Muscle layer of colon (tissue), 2 donors: ENCODE measurements around the gene ANKS1B.

Source experiments
- H3K27ac ChIP-seq: one replicate; pipeline ENCODE4 v1.7.0; 2013; ENCODE audit warnings: low read depth, mild to moderate bottlenecking, low read length, moderate library complexity
- H3K27me3 ChIP-seq, 2 donors: one replicate each; pipeline ENCODE4 v1.7.0; 2013; ENCODE audit warnings: low read length in 2 of 2, mild to moderate bottlenecking in 2 of 2; ENCODE audit not compliant: insufficient read depth in 2 of 2, control insufficient read depth in 1 of 2
- H3K36me3 ChIP-seq: one replicate; pipeline ENCODE4 v1.7.0; 2013; ENCODE audit warnings: mild to moderate bottlenecking, low read length; ENCODE audit not compliant: insufficient read depth
- H3K4me1 ChIP-seq: one replicate; pipeline ENCODE4 v1.7.0; 2013; ENCODE audit warnings: mild to moderate bottlenecking, low read length; ENCODE audit not compliant: insufficient read depth
- H3K4me3 ChIP-seq, 2 donors: one replicate each; pipeline ENCODE4 v1.7.0; 2013; ENCODE audit warnings: low read length in 2 of 2, low read depth in 1 of 2, mild to moderate bottlenecking in 1 of 2, moderate library complexity in 1 of 2
- H3K9ac ChIP-seq: one replicate; pipeline ENCODE4 v1.7.0; 2013; ENCODE audit warnings: low read length
- H3K9me3 ChIP-seq: one replicate; pipeline ENCODE4 v1.7.0; 2013; ENCODE audit warnings: mild to moderate bottlenecking, low read length
- donor health status: abdominal sarcoma.
- donor health status: Adenocarcinoma of cecum.

Gene ANKS1B

DNA sequence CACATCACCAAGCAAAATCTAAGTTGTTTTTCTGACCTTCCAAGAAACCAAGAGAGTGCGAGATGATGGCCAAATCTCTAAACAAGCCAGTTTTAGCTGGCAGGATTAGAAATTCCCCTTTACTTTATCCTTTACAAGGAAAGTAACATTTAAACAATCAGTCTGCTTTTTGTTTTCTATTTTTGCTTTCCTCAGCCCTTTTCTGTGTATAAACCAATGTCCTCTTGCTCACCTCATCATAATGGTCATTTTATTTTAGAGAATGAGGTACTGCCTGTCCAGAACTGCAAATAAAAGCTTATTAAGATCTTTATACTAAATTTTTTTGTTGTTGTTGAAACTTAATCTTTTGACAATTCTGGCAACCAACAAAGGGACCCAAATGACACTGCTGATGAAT lies 779.6 kb downstream of the ANKS1B start:
- Histone ChIP-seq H3K9me3 (no peaks in the 10 kb centered on the region), H3K4me3 (no peak overlapping the region), H3K27me3 (no peaks in the 10 kb centered on the region), H3K27ac (no peak overlapping the region), H3K4me1 (no peaks in the 10 kb centered on the region), H3K9ac (no peak overlapping the region), H3K36me3 (no peaks in the 10 kb centered on the region)

DNA sequence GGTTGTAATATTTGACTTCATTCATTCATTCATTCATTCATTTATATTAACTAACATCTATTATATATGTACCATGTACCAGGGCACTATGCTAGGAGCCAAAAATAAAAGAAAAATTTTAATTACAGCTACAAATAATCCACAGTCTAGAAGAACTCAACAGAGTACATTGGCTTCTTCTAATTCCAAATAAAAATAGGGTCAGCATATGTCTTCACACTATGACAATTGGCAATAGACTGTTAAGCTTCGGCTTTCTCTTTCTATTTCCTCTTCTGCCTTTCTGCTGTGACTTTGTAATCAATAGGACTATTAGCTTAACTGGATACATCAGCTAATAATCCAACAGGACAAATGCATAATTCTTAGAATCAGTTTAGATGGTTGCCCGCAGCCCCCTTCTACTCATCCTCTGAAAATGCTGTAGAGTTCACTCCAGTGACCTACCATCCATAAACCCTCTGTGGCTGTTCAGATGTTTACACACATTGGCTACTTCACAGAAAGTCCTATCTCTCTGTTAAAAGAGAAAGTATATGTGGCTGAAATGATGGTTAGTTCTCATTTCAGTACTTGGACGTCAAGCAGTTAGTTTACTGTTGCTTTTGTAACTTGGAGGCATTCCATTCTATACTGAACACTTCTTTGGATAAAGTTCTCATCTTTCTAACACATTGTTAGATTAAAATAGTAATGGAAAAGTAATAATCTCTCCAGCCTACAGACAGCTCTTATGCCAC lies 782.7 kb downstream of the ANKS1B start:
- H3K36me3 ChIP-seq, result no peaks in the 10 kb centered on the region
- H3K9ac ChIP-seq, result no peak overlapping the region
- H3K27me3 ChIP-seq, result no peaks in the 10 kb centered on the region
- H3K9me3 ChIP-seq, result no peaks in the 10 kb centered on the region
- H3K4me1 ChIP-seq, result no peaks in the 10 kb centered on the region
- no peak overlapping the region for H3K4me3 ChIP-seq
- no peak overlapping the region for H3K27ac ChIP-seq

DNA sequence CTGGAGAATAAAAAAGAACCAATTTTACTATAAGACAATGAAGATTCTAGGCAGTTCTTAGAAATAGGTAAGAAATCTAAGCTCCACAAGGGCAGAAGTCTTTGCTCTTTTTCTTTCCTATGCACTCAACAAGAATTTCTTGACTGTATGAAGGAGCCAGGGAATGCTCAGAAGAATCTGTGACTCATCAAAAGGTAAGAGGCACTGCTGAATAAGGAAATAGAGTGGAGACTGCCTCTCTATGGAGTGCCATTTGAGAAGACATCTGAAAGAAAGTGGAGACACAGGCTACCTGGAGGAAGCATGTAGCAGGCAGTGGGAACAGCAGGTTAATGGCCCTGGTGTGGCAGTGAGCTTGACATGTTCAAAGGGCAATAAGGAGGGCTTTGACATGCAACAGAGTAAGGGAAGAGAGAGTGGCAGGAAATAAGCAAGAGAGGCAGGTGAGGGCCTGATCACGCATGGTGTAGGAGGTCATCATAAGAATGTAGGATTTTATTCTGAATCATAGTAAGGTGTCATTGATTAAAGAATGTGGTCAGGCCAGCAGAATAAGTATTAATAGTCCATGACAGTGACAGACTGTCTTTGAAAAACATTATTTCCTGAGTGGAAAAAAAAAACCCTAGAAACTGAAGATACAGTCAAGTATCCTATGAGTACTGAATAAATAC lies 783.9 kb downstream of the ANKS1B start:
- H3K9ac ChIP-seq, result no peak overlapping the region
- no peaks in the 10 kb centered on the region for H3K4me1 ChIP-seq
- no peaks in the 10 kb centered on the region for H3K27me3 ChIP-seq
- no peaks in the 10 kb centered on the region for H3K36me3 ChIP-seq
- no peak overlapping the region for H3K4me3 ChIP-seq
- no peaks in the 10 kb centered on the region for H3K9me3 ChIP-seq
- no peak overlapping the region for H3K27ac ChIP-seq

DNA sequence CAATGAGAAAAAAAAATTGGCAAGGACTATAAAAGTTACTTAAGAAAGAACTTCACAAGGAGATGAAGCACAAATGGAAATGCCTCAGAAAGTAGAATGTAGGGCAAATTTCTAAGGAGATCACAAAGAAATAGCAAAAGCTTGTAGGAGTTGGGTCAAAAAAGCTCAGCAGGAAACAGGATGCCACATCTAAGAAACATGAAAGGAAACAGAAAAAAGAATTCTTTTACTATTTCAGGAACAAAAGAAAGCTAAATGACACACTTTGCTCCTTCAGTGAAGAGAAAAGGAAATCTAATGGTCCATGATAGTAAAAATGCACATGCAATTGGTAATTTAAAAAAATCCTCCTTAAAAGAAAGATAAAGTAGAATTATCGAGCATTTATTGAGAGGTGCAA lies 789.3 kb downstream of the ANKS1B start:
- Histone ChIP-seq H3K9ac (no peak overlapping the region), H3K9me3 (no peaks in the 10 kb centered on the region)

GRCh38 chr12:99192489-99192888 lies 792.2 kb downstream of the ANKS1B start:
- no peak overlapping the region for H3K27ac ChIP-seq
- no peaks in the 10 kb centered on the region for H3K27me3 ChIP-seq
- no peak overlapping the region for H3K9ac ChIP-seq
- H3K4me1 ChIP-seq, result no peaks in the 10 kb centered on the region
- no peak overlapping the region for H3K4me3 ChIP-seq
- no peaks in the 10 kb centered on the region for H3K9me3 ChIP-seq
- no peaks in the 10 kb centered on the region for H3K36me3 ChIP-seq

More for the DNA sequence above, 789.3 kb downstream of the ANKS1B start:
- no peaks in the 10 kb centered on the region for H3K36me3 ChIP-seq
- H3K4me3 ChIP-seq, result no peak overlapping the region
- H3K4me1 ChIP-seq, result no peaks in the 10 kb centered on the region
- no peaks in the 10 kb centered on the region for H3K27me3 ChIP-seq
- no peak overlapping the region for H3K27ac ChIP-seq

DNA sequence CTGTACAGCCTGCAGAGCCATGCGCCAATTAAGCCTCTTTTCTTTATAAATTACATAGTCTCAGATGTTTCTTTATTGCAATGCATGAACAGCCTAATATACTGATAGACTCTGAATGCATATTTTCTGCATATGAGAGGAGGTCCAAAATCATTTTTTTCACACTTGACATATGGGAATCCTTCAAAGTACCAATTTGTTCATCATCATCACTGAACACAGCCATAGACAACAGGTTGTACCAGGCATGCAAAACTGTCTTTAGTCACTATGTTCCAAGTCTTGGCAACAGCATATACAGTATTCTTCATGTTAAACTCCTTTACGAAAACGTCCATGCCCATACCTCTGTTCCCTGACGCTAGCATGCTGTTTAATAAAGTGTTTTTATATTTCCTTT lies 807.9 kb downstream of the ANKS1B start:
- H3K9ac ChIP-seq, result no peak overlapping the region
- no peak overlapping the region for H3K27ac ChIP-seq
- H3K4me3 ChIP-seq, result no peak overlapping the region
- H3K4me1 ChIP-seq, result no peaks in the 10 kb centered on the region
- no peaks in the 10 kb centered on the region for H3K36me3 ChIP-seq
- H3K27me3 ChIP-seq, result no peaks in the 10 kb centered on the region
- no peaks in the 10 kb centered on the region for H3K9me3 ChIP-seq

DNA sequence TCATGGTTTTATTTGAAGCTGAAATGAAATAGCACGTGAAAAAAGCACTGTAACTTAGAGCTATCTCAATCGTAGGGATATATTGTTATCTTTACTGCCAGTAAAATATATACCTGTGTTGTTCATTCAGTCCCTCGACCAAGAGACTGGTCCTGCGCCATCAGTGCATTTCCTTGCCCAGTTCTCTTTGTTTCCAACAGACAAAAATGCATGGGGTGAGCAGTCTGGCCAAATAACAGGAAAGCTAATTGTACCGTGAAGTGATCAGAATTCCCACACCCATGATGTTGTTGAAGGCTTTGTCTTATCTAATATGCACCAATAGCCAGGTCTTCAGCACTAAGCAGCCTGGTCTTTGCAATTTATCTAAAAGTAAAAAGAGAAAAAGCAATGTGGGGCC lies 814.3 kb downstream of the ANKS1B start:
- Histone ChIP-seq H3K27ac (no peak overlapping the region), H3K4me1 (no peaks in the 10 kb centered on the region), H3K9ac (no peak overlapping the region), H3K4me3 (no peak overlapping the region), H3K36me3 (no peaks in the 10 kb centered on the region), H3K9me3 (no peaks in the 10 kb centered on the region), H3K27me3 (no peaks in the 10 kb centered on the region)

DNA sequence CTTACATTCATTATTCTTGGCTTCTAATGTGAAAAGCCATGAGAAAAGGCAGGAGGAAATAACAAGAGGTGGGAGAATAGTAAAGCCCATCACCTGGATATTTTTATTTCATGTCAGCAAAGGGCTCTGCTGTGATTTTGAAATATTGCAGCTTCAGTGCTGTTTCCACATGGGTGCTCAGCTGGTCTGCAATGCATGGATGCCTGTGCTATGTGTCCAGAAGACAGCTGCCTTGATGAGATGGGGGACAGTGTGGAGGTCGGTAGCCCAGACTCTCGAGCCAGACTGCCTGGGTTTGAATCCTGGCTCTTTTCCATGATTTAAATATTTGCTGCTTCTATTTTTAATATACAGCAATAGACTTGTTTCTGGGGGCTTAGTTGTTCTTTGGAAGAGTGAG lies 814.7 kb downstream of the ANKS1B start:
- no peaks in the 10 kb centered on the region for H3K36me3 ChIP-seq
- no peak overlapping the region for H3K27ac ChIP-seq
- H3K4me3 ChIP-seq, result no peak overlapping the region
- H3K4me1 ChIP-seq, result no peaks in the 10 kb centered on the region
- H3K27me3 ChIP-seq, result no peaks in the 10 kb centered on the region
- H3K9me3 ChIP-seq, result no peaks in the 10 kb centered on the region
- H3K9ac ChIP-seq, result no peak overlapping the region

DNA sequence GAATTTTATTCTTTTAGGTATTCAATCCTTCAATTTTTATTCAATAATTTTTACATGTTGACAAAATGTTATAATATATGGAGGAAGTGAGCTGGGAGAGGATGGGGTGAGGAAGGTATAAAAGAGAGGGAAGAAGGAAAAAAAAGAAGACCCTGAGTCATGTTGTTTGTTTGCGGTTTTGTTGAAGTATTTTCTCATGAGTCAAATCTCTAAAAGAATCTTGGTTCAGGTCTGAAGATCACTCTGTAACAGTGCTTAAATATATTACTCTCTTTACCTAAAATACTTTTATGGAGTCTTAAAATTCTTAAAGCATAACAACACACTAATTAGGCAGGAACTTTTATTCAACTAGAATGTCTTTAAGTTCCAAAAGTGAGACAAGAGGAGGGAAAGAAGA lies 826.8 kb downstream of the ANKS1B start:
- Histone ChIP-seq H3K27ac (no peak overlapping the region), H3K9ac (no peak overlapping the region), H3K36me3 (no peaks in the 10 kb centered on the region), H3K27me3 (no peaks in the 10 kb centered on the region), H3K9me3 (no peaks in the 10 kb centered on the region), H3K4me1 (no peaks in the 10 kb centered on the region), H3K4me3 (no peak overlapping the region)

GRCh38 chr12:99154983-99155336 lies 829.8 kb downstream of the ANKS1B start:
- no peaks in the 10 kb centered on the region for H3K27me3 ChIP-seq
- no peak overlapping the region for H3K27ac ChIP-seq
- H3K9ac ChIP-seq, result no peak overlapping the region
- no peaks in the 10 kb centered on the region for H3K9me3 ChIP-seq
- H3K4me3 ChIP-seq, result no peak overlapping the region
- H3K36me3 ChIP-seq, result no peaks in the 10 kb centered on the region
- H3K4me1 ChIP-seq, result no peaks in the 10 kb centered on the region

GRCh38 chr12:99154216-99154982 lies 830.3 kb downstream of the ANKS1B start:
- Histone ChIP-seq H3K36me3 (no peaks in the 10 kb centered on the region), H3K9me3 (no peaks in the 10 kb centered on the region), H3K4me1 (no peaks in the 10 kb centered on the region), H3K4me3 (no peak overlapping the region), H3K27me3 (no peaks in the 10 kb centered on the region), H3K9ac (no peak overlapping the region), H3K27ac (no peak overlapping the region)
